Stimulated activated CD4-positive, alpha-beta T cell treated with anti-CD3 and anti-CD28 coated beads, Interleukin-12 subunit alpha, Interleukin-12 subunit beta, amount 100 ng/mL, for 24 hours (primary cell): Measurements from ENCODE around the gene WNK2.

Source experiments
- DNase-seq, 2 experiments: peaks; one replicate each; pipeline ENCODE4 v3.0.0-alpha.2; 2020; ENCODE audit warnings: low read depth in 2 of 2

The WNK2 gene

DNA sequence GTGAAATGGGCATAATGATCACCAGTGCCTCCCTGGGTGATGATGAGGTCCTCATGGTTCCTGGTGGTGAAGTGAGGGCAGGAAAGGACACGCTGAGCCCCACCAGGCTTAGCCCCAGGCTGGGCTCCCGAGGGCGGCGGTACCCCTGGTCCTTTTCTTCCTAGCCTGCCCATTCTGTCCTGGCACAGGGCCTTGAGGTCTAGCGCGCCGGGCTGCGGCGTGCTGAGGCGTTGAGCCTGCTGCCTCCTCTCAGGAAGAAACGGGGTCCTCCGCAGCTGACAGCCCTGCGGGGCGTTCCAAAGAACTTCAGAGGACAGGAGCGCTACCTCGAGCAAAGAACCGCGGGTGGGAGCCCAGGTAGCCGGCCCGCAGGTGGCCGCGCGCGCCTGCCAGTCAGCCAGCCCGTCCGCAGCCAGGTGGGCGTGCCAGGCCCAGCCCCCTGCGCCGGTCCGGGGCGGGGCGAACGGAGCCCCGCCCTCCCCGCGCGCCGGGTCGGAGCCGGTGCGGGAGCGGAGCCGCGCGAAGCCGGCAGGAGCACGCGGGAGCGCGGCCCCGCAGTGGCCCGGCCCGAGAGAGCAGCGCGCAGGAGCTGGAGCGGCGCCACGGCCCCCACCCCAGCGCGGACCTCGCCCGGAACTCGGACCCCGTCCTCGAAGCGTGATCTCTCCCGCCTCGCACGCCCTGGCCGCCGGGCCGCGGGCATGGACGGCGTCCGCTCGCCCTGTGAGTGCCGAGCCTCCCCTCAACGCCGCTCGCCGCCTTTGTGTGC lies at the start of gene WNK2:
TSS of gene WNK2 (plus strand) at position 477 of the 769 bp plus-strand sequence. CDS start 791 bp downstream, outside the sequence.
- peak in 1 of 2 experiments; percentile 22 for DNase-seq

DNA sequence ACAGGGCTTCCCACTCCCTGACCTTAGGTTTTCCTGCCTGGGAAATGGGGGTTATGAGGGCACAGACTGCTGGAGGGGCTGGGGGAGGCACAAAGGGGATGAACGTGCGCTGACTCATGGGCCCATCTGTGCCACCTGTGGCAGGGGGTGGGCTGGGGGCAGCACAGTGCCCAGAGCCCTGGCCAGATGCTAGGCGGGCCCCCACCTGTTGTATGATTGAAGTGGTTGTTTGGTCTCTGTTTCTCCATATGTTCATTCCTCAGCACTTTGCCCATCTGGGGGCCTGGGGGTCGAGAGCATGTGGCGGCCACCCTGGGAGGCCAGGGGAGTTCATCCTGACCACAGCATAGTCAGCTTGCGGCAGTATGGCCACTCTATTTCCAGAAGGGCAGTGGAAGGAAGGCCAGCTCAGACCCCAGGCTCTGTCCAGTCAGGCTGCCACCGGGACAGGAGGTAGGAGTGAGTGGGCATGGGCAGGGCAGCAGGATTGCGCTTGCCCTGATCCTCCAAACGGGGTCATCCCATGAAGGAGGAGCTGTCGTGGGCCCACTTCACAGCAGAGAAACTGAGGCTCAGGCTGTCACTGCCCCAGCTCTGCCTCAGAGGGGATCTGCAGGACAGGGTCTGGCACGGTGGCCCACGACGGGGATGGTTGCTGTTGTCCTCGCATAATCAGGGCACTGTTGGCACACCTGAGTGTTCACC lies 49.0 kb upstream of the WNK2 start:
- no peak for DNase-seq

DNA sequence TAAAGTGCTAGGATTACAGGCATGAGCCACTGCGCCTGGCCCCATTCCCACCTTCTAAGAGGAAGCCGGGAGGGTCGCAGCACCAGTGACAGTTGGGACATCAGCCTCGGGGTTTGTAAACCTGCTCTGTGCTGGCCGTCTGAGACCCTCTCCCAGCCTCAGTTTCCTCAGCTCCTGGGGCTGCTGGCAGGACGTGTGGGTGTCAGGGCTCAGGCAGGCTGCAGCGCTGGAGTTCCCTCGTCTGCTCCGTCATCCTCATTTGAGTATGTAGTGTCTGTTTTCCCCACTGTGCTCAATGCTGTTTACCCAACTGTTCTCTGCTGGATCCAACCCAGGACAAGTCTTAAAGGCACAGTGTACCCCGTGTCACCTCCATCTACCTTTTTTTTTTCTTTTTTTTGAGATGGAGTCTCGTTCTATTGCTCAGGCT lies 47.9 kb upstream of the WNK2 start:
- no peak for DNase-seq

DNA sequence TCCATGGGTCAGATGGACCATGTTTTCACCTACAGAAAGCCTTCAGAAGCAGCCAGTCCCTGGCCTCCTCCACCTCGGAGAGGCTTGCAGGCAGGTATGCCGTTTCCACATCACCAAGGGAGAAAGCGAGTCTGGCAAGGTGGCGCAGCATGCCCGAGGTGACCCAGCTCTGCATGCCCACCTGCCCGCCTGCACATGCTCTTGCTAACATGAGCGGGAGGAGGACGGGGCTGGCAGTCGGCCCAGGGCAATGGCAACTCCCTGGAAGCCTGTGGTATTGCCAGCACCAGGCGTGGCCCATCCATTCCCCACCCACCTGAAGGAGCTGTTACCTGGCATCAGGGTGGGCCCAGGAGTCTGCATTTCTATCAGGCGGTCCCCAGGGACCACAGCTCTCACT lies 46.6 kb upstream of the WNK2 start:
- no peak for DNase-seq

DNA sequence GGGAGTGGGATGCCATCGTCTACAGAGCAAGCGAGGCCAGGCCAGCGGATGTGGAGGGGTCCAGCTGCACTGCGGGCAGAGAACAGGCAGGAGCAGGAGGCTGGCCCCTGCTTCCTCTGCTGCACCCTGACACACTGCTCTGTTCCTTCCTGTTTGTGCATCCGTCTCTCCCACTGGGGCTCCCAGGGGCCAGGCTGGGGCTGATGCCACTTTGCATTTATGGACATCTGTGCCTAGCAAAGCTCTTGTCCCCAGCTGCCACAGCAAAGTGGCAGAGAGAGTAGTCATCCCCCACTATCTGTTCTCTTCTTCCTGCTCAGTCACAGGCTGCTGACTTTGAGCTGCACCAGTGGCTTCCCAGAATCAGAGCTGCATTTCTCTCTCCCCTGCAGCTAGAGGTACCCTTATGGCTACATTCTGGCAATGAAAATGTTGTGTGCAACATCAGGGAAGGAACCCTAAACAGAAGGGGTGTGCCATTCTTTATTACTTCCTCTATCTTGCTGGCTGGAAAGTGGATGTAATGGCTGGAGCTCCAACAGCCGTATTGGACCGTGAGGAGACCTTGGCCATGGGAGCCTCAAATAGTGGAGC lies 45.7 kb upstream of the WNK2 start:
- DNase-seq: no peak

DNA sequence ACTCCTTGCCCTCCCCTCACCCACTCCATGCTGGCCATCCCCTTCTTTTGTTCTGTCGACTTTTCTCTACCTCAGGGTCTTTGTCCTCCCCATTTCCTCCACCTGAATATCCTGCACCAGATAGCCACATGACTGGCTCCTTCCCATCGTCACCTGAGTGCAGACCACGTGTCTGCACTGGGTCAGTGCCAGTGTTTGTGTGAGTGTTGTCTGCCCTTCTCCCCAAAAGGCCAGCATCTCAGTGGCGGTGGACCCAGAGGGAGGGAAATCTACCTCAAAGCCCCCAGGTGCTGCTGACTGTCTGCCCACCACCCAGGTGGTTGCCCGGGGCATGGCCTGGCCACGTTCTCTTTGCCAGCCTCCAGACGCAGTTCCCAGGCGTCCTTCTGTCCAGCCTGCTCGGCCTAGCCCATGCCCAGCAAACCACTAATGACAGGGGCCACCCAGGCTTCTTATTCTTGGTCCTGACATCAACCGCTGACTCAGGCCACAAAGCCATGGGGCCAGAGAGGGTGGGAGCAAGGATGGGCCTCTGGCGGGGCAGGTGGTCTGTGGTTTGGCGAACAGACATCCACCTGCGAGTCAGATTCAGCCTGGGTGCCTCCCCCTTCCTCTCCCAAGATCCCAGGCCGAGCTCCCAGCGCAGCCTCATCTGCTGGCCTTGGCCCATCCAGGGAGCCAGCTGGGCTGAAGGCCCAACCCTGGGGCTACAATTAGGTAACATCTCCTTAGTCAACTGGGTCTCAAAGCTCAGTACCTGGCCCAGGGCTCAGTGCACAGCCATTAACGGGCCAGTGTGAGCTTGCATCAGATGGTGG lies 44.4 kb upstream of the WNK2 start:
- no peak for DNase-seq

DNA sequence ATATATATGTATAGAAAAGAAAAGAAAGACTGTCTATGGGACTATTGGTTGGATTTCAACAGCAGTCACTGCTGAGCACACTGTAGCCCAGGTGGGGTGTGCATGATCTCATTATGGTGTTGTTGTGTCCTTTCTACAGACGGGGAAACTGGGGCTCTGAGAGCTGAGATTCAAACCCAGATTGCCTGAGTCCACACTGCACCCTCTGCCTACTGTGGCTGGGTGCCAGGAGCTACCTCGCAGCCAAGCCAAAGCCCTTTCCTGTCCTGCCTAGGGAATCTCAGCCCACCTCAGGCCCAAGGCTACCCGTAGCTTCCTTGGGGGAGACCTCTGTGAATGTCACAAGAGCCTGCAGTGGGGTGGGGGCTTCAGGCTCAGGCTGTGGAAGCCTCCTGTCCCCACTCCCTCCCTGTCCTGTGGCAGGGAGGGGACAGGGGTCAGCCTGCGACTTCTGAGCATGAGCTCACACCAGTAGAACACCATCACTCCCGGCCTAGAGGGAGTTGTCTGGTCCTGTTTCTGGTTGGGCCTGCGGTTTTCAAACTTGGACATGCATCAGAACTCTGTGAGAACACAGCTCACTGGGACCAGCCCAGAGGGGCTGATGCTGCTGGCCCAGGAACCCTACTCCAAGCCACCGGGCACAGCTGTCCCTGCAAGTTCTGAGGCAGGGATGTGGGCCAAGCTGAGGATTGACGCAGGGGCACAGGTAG lies 42.0 kb upstream of the WNK2 start:
- DNase-seq: no peak

DNA sequence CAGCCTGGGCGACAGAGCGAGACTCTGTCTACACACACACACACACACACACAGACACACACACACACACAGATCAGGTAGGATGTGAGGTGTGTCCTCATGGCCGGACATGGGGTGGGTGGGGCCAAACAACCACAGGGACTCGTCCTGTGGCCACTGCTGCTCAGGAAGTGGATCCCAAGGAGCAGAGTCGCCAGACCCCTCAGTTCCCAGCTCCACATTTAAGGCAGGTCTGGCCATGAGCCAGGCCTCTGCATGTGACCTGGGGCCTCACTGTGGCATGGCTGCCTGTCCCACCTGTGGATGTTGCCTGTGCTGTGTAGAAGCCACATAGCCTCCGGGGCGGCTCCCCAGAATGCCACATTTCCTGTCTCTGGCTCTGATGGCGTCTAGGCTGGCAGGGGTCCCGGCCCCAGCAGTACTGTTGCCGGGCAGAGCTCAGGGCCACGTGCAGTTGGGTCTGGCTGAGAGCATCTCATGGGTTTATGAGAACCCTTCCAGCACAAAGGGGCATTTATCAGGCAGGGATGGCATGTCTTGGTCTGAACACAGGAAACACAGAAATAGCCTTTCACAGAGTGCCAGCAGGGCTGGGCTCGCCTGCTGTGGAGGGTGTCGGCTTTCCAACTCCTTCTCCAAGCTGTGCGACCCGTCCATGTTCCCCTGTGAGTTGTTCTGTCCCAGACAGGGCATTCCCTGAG lies 40.0 kb upstream of the WNK2 start:
- DNase-seq: no peak

DNA sequence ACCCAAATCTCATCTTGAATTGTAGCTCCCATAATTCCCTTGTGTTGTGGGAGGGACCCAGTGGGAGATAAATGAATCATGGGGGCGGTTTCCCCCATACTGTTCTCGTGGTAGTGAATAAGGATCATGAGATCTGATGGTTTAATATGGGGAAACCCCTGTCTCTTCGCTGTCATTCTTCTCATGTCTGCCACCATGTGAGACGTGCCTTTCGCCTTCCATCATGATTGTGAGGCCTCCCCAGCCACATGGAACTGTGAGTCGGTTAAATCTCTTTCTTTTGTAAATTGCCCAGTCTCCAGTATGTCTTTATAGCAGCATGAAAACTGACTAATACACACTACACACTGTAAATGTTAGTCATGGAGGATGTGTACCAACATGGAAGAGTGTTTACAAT lies 37.2 kb upstream of the WNK2 start:
- peak in 1 of 2 experiments; percentile 32 for DNase-seq

DNA sequence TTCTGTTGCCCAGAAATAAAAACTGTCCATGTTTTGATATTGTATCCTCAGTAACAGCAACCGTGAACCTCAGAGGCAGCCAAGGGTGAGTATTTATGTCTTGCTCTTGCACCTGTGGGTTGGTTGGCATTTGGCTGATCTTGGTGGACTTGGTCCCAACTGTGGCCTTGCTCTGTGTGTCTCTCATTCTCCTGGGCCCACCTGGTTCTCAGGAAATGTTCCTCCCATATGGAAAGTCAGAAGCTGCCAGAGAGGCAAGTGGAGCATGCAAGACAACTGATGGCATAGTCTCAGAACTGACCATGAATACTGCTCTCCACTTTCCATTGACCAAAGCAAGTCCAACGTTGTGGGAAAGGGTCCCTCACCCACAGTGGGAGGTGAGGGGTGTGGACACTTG lies 36.3 kb upstream of the WNK2 start:
- DNase-seq: no peak

DNA sequence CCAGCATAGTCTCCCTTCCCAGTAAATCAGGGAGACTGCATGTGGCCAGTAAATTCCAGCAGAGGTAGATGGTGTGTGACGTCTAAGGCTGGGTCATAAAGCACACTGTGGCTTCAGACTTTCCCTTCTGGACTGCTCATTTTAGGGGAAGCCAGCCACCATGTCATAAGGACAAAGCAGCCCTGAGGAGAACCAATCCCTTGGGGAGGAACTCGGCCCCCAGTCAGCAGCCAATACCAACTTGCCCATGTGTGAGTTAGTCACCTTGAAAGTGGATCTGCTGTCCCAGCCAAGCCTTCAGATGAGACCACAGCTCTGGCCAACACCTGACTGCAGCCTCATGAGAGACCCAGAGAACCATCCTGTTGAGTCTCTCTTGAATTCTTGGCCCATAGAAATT lies 35.2 kb upstream of the WNK2 start:
- DNase-seq: no peak

DNA sequence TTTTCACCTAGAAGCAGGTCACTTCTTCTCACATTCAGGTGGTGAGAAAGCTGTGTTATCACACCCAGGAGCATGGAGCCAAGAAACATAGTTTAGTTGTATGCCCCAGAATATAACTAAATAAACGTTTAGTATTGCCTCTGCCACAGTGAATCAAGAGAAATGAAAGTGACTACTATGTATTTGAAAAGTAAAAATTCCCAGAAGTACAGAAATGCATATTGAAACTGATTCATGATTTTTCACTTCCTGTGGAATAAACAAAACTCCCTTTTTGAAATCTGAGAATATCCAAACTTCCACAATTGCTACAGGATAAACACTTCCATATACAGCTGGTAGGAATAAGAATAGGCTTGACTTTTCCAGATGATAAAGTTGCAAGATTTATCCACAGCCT lies 34.6 kb upstream of the WNK2 start:
- DNase-seq: no peak

DNA sequence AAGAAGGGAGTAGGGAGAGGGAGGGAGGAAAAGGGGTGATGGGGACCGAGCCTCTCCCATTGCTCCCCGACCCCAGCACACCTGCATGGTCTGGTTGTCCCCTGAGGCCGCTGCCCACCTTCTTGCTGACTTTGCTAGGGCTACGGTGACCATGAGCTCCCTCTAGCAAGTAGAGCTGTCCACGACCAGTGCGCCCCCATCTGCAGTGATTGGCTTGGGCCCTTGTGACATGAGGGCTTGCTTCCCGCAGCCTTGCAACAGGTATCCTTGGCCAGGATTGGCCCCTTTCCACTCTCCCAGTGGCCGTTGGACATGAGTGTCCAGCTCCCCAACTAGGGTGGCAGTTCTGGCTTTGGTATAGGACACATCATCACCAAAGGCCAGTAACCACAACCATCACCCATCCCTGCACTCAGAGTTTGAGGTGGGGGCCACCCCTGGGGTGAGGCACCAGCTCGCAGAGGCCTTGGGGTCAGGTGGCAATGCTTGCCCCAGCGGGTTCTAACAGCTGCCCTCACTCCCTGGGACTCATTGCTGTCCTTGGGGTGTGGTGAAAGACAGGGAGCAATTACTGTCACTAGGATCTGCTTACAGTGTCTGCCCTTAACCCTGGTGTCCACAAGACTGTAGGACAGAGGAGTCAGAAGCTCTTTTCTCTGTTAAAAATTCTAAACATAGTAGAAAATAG lies 32.7 kb upstream of the WNK2 start:
- DNase-seq: no peak

DNA sequence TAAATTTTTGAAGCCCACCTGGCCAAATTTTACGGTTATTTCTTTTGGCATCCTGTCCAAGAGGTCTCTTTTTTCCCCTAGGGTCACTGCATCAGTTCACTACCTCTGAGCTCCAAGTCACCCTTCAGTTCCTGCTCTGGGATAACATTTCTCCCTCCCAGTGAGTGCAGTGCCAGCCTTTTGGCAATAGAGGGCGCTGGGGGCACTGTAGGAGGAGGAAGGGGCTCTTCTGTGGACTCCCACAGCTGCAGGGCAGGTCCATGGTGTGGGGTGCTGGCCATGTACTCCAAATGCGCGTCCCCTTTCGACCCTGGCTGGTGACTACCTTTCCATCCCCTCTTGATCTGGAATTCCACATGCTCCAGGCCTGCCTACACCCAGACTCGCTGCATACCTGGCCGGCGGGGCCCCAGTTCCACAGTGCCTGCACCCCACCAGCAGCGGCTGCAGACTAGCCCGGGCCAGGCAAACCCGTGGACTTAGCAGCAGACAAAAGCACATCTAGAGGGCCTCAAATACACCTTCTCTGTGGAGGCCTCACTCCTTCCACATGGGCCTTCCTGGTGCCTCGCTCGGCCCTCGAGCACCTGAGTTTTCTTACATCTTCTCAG lies 29.5 kb upstream of the WNK2 start:
- DNase-seq: no peak

DNA sequence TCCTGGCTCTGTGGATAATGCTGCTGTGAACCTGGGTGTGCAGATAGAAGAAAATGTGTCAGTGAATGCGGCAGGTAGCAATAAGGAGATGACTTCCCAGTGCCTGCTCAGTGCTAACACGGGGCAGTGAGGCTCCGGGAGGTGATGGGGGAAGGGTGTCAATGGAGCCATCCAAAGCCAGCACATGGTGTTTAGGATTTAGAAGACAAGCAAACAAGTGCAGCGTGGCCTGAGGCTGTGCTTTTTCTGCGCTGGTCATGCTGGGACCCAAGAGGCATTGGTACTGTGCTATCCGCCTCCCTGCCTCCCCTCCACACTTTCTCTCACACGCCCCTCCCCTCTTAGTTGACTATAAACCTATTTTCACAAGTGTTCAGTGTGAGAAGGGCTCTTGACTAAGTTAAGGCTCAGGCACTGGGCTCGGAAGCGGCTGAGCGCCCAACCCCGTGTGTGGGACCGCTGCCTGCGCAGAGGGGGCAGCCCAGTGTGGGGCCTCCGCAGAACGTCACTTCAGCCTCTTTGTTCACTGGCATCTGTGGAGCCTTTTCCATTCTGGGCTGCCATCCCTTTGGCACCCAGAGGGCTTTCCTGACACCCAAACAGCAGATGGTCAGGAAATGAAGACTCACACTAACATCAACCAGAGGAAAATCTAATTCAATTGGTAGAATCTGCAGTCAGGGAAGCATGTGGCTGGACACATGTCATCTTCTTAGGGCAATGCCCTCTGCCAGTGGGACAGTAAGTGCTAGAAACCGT lies 28.0 kb upstream of the WNK2 start:
- no peak for DNase-seq

DNA sequence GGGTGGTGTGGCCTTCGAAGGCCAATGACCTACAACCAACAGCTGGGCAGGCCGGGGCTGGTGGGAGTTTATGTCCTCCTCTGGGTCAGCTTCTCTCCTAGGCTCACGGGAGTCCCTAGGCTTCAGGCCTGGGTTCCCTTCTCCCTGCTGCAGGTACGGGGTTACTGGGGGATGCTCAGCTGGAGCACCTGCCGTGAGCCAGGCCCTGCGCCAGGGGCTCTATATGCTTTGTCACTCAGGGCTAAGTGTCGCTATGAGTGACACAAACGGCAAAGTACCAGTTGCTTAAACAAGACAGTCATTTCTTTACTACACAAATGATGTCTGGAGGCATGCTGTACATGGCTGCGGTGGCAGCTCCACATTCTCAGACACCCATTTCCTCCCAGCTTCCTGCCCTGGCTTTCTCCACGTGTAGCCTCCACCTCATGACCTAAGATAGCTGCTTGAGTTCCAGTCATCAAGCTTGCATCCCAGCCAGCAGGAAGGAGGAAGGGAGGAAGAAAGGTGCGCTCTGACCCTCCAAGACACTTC lies 27.4 kb upstream of the WNK2 start:
- peak in 1 of 2 experiments; percentile 31 for DNase-seq

DNA sequence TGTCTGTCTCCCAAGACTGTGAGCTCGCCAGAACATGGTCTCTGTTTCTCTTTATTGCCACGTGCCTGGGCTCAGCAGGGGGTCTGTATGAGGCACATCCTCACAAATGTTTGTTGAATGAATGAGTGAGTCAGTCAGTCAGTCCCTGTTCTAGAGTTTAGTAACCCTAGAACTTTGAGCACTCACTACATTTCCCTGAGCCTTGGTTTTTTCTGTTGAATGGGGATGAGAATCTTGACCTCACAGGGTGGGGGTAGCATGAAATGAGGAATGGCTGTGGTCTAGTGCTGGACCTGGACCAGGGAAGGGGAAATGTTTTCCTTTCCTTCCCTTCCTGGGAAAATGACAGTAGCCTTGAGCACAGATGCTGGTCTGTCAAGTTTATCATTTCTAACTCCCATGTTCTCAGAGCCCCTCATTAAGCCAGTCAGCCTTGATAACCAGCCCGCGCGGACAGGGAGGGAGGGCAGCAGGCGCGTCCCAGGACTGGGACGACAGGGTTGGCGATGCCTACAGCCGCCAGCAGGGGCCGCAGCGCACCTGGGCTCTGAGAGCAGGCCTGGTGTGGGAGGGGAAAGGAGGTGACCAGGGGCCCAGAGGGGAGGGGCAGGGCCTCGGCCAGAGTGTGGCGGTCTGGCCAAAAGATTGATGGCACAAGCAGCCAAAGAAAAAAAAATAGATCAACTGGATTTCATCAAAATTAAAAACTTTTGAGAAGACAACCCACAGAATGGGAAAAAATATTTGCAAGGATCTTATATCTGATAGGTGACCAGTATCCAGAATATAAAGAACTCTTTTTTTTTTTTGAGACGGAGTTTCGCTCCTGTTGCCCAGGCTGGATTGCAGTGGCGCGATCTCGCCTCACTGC lies 24.1 kb upstream of the WNK2 start:
- DNase-seq: peak; percentile 44 to 65
